GM21529 (cell line): ENCODE results near the gene MAP4K4.

Experiments
- ATAC-seq: cut with Tn5 transposase; IDR thresholded peaks from one replicate; pipeline ENCODE4 v1.9.1; 2021; ENCODE audit not compliant: unreplicated experiment

Gene MAP4K4

GRCh38 chr2:101697124-101698013 lies at the start of gene MAP4K4:
Gene MAP4K4 (plus strand): TSS chr2:101697707. CDS start chr2:101698081, 374 bp downstream.
- ATAC-seq = peak; percentile 56

- no peak for ATAC-seq
Observed at GRCh38 chr2:101653469-101653868, 44.0 kb upstream of the MAP4K4 start.

DNA sequence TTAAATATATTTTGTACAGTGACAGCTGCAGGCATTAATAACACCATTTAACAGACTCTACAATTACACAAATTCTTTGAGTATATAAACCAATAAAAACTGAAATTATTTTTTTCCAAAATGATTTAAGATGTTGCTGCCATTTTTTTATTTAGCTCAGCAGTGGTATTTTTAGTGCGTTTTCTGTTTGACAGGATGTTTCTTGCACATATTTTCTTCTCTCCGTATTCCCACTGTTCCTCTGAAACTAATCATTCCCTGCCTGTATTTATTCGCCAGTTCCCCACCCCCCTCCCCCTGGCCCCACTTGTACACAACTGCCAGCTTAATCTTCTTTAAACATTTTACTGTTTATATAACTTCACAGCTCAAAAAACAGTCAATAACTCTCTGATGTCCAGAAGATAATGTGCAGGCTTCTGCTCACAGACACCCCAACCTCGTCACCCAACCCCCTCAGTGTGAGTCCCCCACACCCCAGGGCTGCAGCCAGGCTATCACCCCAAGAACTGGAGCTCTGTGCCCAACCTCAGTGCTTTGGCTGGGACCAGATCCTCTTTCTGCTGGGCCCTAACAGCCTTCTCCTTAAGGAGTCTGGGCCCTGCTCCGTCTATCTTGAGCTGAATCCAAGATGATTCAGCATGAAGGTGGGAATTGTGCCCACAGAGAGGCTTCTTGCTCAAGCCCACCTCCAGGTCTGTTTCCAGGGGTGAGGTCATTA lies 41.6 kb upstream of the MAP4K4 start:
- ATAC-seq = no peak

DNA sequence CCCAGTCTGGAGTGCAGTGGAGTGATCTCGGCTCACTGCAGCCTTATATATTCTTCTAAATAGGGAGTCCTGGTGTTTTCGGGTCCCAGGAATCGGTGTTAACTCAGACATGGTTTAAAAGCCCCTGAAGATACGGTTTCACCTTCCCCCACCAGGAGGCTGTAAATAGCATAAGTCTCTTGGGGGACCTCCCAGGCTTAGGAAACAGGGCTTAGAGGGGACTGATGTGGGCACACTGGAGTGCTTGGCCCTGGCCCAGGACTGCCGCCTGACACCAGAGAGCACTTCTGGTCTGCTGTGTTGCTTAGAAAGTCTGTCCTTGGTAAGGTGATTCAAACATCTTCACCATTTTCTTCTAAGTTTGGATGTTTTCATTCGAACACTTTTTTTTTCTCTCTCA lies 39.7 kb upstream of the MAP4K4 start:
- ATAC-seq = no peak

GRCh38 chr2:101658387-101658786 lies 39.1 kb upstream of the MAP4K4 start:
- ATAC-seq = no peak

DNA sequence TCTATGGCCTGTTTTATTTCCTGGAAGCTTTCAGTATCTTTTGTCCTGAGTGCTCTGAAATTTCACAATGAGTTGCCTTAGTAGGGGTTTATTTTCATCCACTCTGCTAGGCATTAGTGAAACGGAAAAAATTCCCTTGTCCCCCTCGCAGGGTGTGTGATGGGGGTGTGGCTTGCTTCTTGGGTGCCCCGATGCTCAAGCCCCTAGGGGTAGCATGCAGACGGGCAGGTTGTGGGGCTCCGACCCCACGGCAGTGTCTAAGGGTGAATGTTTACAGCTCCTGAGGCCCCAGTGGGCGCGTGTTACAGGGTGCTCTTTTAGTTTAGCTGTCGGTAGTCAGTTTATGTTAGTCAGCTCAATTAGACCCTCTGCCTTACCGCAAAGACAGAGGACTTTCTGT lies 32.2 kb upstream of the MAP4K4 start:
- ATAC-seq = no peak

GRCh38 chr2:101667823-101668222 lies 29.7 kb upstream of the MAP4K4 start:
- ATAC-seq = no peak

GRCh38 chr2:101672047-101672446 lies 25.5 kb upstream of the MAP4K4 start:
- ATAC-seq = no peak

- ATAC-seq = no peak
Observed at GRCh38 chr2:101673920-101674319, 23.6 kb upstream of the MAP4K4 start.

GRCh38 chr2:101675512-101675911 lies 22.0 kb upstream of the MAP4K4 start:
- ATAC-seq = no peak

DNA sequence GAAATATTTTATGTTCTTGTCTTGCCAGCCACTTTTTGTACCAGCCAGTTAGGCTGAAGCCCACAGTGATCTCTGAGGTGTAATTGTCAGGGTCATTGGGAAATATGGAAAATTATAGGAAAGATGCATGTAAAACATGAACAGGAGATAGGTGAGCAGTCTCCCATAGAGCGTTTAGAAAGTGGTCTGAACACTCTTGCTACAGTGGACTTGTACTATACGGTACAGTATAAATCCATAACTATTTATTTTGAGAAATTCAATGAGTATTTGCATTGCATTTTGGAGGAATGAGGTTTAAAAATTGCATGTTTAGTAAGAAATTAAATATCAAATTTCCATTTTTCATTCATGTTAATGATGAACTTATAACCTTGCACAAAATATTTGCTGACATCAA lies 20.8 kb upstream of the MAP4K4 start:
- ATAC-seq = no peak

- ATAC-seq = no peak
Observed at GRCh38 chr2:101677658-101678057, 19.8 kb upstream of the MAP4K4 start.

- ATAC-seq = no peak
Observed at GRCh38 chr2:101678379-101678778, 19.1 kb upstream of the MAP4K4 start.

GRCh38 chr2:101679037-101679726 lies 18.3 kb upstream of the MAP4K4 start:
- ATAC-seq = no peak

DNA sequence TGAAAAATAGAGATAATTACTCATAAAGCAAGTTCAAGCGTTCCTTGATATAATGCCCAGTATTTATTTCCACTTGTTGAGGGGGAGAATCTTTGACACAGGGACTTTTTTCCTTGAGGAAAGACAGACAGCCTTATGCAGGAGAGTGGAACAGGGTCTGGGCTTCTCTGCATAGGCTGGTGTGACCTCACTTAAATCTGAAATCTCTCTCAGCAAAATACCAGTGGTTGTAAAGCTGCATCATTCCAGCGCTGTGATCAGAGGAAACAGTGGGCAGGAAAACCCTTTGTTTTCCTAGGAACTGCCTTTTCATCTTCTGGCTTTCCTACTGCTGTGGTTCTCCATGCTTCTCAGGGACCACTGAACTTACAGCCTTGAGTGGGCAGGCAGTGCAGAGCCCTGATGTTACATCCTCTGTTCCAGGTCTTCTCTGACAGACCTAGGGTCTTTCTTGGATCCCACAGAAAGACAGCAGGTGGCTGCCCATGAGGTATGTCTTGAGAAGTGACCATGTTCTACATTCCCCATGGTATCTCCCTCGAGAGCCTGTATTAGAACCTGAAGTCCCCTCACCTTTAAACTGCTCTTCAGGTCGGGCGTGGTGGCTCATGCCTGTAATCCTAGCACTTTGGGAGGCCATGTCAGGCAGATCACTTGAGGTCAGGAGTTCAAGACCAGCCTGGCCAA lies 17.6 kb upstream of the MAP4K4 start:
- ATAC-seq = no peak

DNA sequence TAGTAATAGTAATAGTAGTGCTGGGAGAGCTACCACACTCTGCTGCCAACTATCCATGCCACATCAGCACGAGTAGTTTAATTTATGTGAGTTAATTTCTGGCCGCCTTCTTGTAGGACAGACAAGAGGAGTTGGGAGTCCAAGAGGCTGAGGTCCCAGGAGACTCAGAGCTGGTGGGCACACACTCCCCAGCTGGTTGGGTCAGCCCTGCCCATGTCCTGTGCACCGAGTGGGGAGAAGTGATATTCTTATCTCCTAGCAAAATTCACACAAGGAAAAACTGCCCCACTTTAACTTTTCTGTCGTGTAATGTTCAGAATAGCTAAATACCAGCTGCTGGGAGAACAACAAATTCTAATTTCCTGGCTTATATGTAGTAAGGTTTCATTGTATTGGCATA lies 15.2 kb upstream of the MAP4K4 start:
- ATAC-seq = no peak

DNA sequence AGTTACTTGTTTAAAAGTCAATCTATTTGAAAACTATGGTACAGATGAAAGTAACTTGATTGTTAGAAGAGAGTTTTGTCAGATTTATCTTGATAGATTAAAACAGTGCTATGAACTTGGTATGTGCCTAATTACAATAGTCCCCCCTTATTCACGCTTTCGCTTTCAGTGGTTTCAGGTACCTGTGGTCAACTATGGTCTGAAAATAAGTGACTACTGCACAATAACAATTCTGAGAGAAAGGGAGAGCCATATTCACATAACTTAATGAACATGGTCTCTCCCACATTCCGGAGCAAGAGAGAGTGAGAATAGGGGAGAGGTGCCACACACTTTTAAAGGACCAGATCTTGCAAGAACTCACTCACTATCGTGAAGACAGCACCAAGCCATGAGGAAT lies 13.2 kb upstream of the MAP4K4 start:
- ATAC-seq = no peak

- ATAC-seq = no peak
Observed at GRCh38 chr2:101688261-101688660, 9.2 kb upstream of the MAP4K4 start.

DNA sequence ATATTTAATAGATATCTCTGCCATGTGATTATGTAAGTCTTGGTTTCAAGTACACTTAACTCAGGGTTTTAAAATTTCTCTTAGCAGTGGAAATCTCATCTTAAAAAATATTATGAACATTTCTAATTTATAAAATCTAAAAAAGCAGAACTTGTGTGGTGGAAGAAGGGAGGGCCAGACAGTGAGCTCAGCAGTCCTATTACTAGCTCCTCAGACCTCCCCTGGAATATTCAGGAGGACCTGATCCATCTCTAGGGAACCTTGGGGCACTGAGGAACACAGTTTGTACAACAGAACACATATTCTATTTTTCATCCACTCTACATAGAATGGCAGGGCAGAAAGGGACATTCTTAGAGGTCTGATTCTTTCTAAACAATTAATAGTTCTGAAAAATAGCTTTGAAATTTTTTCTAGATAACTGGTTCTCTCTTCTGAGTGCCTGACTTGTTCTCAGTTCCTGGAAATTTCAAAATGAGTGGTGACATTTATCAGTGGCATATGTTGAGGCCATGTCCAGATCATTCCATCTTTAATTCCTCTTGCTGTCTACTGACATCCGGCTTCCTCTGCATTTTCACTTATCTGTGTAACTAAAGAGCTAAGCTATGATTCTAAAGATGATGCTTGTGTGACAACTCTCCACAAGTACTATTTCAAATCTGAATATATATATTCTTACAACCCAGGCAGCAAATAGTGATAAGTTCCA lies 8.2 kb upstream of the MAP4K4 start:
- ATAC-seq = no peak

- no peak for ATAC-seq
Observed at GRCh38 chr2:101690547-101691152, 6.9 kb upstream of the MAP4K4 start.
